Hair follicular keratinocyte (primary cell): ENCODE measurements around the gene TMIGD2. TPM values are rescaled to one million over a fixed set of nuclear protein-coding genes. Genes with fewer than 3 reads are reported as not detected.

Source experiments
- total RNA-seq: library from RNA; depleted of rRNA; stranded (reverse); fragments of >200 nt; gene quantifications from 2 replicates; pipeline ENCODE4 v1.2.3, GENCODE V29; 2015

TMIGD2 gene, protein sequence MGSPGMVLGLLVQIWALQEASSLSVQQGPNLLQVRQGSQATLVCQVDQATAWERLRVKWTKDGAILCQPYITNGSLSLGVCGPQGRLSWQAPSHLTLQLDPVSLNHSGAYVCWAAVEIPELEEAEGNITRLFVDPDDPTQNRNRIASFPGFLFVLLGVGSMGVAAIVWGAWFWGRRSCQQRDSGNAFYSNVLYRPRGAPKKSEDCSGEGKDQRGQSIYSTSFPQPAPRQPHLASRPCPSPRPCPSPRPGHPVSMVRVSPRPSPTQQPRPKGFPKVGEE
- total RNA-seq: not detected in 2 replicates

DNA sequence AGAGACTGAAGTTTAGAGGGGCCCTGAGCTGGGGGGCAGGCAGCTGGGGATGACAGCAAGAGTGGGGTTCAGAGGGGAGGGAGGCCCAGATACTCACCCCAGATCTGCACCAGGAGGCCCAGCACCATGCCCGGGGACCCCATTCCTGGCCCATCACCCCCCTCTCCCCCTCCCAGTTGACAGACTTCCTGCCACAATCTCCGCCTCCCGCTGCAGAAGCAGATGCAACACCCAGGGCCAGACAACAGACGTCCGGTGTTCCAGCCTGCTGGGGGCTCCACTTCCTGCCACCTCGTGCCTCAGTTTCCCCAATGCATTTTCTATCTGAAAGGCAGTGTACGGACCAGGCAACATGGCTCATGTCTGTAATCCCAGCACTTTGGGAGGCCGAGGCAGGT lies at the start of gene TMIGD2:
TMIGD2 (minus strand) TSS at position 147 of the 398 bp plus-strand sequence; CDS start at position 143, 4 bp downstream.

DNA sequence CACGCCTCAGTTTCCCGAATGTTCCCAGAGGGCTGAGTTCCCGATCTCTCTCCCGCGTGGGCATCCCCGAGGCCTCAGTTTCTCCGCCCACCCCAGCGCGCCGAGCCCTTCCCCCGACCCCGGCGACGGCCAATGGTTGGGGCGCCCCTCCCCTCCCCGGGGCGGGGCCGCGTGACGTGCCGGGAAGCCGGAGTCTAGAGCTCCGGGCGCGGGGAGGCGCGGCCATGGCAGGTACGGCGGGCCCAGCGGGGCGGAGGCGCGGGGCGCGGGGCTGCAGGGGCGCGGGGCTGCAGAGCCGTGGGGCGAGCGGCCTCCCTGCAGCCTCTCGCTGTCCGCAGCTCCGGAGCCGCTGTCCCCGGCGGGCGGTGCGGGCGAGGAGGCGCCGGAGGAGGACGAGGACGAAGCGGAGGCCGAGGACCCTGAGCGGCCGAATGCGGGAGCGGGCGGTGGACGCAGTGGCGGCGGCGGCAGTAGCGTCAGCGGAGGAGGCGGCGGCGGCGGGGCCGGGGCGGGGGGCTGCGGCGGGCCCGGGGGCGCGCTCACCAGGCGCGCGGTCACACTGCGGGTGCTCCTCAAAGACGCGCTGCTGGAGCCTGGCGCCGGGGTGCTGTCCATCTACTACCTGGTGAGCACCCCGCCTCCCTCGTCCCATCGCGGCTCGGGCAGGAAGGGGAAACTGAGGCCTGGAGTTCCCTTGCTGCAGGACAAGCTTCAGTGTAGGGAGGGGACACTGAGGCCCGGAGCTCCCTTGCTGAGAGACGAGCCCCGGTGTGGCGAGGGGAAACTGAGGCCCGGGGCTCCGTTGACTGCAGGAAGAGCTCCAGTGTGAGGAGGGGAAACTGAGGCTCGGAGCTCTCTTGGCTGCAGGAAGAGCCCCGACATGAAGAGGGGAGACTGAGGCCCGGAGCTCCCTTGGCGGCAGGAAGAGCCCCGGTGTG lies 41.5 kb upstream of the TMIGD2 start, which contains the start of gene MPND:
MPND (plus strand) TSS at position 193 of the 938 bp plus-strand sequence; CDS start at position 225, 32 bp downstream.

DNA sequence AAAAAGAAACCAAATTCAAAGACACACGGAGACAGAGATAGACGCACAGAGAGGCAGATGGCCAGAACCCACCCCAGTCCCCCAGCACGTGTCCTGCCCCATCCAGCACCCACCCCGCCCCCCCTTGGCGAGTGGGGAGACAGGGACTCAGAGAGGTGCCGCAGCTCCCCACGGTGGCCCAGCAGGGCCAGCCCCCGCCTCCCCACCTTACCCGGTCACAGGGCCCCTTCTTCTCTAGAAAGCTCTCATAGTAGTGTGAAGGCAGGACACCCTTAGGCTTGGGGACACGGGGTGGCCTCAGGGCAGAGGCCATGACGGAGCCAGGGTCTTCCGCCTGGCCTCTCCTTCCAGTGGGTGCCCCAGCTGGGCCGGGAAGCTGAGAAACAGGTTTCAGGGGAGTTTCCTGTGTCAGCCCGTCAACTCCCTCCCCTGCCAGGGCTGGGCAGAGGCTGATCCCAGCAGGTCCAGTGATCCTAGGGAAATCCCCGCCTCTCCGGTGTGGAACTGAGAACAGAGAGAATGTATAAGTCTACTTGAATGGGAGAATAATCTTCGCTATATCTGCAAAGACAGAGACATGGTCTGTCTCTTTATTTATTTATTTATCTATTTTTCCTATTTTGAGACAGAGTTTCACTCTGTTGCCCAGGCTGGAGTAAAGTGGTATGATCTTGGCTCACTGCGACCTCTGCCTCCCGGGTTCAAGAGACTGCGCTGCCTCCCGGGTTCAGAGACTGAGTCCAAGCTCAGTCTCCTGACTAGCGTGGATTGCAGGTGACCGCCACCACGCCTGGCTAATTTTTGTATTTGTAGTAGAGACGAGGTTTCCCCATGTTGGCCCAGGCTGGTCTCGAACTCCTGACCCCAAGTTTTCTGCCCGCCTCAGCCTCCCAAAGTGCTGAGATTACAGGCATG lies 36.5 kb upstream of the TMIGD2 start, which contains the start of gene STAP2:
STAP2 (minus strand) TSS at position 387 of the 915 bp plus-strand sequence; CDS start at position 313, 74 bp downstream.

DNA sequence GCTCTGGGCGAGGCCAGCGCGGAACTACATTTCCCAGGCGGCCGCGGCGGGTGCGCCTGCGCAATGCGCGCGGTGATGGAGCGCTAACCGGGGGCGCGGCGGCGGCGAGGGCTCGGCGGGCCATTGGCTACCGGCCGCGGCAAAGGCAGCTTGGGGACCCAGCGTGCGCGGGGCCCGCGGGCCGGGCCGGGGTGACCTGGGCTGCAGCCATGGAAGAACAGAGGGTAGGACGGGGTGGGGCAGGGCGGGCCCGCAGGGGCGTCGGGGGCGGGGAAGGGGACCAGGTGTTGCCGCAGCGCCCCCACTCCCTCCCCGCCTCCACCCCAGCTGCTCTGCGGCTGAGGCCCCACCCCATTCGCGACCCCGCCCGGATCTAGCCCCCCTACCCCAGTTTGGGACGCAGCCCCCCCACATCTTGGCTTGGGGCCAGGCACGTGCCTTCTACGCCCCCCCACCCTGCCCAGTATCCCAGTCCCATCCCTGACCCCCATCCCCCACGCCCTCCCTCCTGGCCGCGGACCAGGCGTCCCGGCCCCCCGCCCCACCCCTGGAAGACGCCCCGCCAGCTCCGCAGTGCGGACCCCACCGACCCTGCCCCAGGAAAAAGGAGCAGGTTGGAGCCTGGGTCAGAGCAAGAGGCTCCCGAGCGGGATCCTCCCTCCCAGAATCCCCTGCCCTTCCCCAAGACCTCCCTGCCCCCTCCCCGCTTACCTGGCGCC lies 2.5 kb upstream of the TMIGD2 start, which contains the start of gene FSD1:
FSD1 (plus strand) TSS at position 61 of the 719 bp plus-strand sequence; CDS start at position 210, 149 bp downstream.

DNA sequence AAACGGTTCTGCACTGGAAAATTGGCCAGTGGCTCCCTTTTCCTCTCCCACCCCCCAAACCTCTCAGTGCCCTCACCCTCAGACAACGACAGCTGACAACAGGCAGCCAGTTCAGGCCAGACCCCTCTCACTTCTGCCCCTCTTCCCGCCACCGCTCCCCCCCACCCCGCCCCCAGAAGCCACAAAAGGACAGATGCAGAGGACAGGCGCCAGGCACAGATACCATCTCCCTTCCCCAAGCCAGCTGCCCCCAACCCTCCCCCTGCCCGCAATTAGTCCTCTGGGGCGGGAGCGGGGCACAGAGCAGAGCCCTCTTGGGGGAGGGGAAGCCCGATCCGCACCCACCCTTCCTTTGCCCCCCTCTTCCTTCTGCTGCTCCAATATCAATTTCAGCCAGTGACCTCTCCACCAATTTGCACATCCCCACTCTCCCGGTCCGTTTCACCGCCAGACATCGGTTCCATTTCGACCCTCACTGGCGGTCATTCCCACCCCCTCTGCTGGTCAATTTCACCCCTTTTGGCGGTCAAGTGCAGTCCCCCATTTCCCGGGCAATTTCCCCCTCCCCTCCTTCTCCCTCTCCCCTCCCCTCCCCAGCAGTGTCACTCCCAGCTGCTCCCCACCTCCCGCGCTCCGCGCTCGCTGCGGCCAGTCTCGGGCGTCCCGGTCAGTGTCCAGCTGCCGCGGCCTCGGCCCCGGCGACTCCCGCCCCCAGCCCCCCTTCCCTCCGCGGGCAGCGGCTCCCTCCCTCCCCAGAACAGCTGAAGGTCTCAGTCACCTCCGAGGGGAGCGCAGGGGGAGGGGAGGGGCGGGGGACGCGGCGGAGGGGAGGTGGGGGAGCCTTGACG lies 23.5 kb downstream of the TMIGD2 start, which contains the start of gene SHD:
SHD (plus strand) TSS at position 848 of the 848 bp plus-strand sequence. CDS start 798 bp downstream, outside the sequence.

DNA sequence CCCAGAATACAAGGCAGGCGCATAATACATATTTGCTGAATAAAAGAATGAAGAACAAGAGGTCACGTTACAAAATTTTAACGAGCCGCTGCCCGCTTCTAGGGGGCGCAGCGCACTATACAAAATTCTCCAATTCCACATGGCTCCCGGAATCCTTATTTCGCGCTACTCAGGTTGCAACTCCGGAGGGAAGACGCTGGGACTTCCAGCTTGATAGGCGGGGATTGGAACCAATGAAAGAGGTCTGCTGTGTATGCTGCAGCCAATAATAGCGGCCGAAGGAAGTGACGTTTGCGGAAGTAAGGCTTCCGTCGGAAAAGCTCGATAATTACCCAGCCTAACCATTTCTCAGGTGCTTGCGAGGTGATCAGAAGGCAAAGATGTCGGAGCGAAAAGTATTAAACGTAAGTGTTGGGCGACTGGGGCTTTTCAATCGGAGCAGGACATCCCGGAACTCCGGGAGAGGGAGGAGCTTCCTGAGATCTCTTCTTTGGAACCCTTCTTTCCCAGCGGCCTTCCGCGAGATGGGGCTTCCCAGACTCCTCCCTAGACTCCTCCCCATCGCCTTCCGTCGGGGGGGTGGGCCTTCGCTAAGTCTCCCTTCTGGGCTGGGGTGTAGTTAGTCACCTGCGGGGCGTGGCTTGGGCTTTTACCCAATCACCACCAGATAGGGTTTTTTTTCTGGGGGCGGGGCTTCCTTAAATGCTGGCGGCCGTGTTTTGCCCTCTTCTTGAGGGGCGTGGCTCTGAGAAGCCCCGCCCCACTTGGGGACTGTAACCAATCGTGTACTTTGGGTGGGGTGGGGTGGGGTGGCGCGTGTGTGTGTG lies 55.2 kb downstream of the TMIGD2 start, which contains the start of gene YJU2:
YJU2 (plus strand) TSS at position 314 of the 827 bp plus-strand sequence; CDS start at position 381, 67 bp downstream.

Other genes with a start within 250 kb of the TMIGD2 start
- 44.2 and 59.7 TPM in 2 replicates for gene ZBTB7A, start 235.5 kb downstream of the TMIGD2 start, total RNA-seq
- gene MAP2K2, start 178.3 kb downstream of the TMIGD2 start, total RNA-seq: 125 and 150 TPM in 2 replicates
- not detected in 2 replicates for gene CREB3L3, start 148.8 kb downstream of the TMIGD2 start, total RNA-seq
- 26.9 and 35.0 TPM in 2 replicates for gene SIRT6, start 119.8 kb downstream of the TMIGD2 start, total RNA-seq
- 0.16 and 0.57 TPM in 2 replicates for gene ANKRD24, start 119.7 kb downstream of the TMIGD2 start, total RNA-seq
- 0.23 TPM in 1 of 2 replicates, not detected in the other for gene EBI3, start 72.9 kb downstream of the TMIGD2 start, total RNA-seq
- gene YJU2, start 55.3 kb downstream of the TMIGD2 start, total RNA-seq: 24.7 and 34.5 TPM in 2 replicates
- gene SHD, start 23.1 kb downstream of the TMIGD2 start, total RNA-seq: not detected in 2 replicates
- gene FSD1, start 2.2 kb upstream of the TMIGD2 start, total RNA-seq: 0.80 and 1.1 TPM in 2 replicates
- 52.9 and 103 TPM in 2 replicates for gene STAP2, start 36.4 kb upstream of the TMIGD2 start, total RNA-seq
- 2.3 and 3.5 TPM in 2 replicates for gene MPND, start 41.2 kb upstream of the TMIGD2 start, total RNA-seq
- 80.9 and 85.8 TPM in 2 replicates for gene SH3GL1, start 98.2 kb upstream of the TMIGD2 start, total RNA-seq
- gene CHAF1A, start 100.3 kb upstream of the TMIGD2 start, total RNA-seq: 6.4 and 19.3 TPM in 2 replicates
- gene UBXN6, start 155.4 kb upstream of the TMIGD2 start, total RNA-seq: 53.6 and 74.0 TPM in 2 replicates
- gene HDGFL2, start 169.9 kb upstream of the TMIGD2 start, total RNA-seq: 46.5 and 65.3 TPM in 2 replicates
- gene PLIN4, start 216.1 kb upstream of the TMIGD2 start, total RNA-seq: 1.1 and 2.1 TPM in 2 replicates
- not detected in 2 replicates for gene PLIN5, start 232.8 kb upstream of the TMIGD2 start, total RNA-seq
- not detected in 2 replicates for gene LRG1, start 237.6 kb upstream of the TMIGD2 start, total RNA-seq